DMS79 treated with DMSO at 0.1 percent for 48 hours (cell line): ENCODE measurements around the gene RHOV.
A peak's percentile ranks its signal among the peaks of the same experiment; 100 is the strongest.

Source experiments
- DNase-seq: peaks from one replicate; lab custom pipeline; 2025; lab: John Stamatoyannopoulos, UW

Gene RHOV, protein sequence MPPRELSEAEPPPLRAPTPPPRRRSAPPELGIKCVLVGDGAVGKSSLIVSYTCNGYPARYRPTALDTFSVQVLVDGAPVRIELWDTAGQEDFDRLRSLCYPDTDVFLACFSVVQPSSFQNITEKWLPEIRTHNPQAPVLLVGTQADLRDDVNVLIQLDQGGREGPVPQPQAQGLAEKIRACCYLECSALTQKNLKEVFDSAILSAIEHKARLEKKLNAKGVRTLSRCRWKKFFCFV

DNA sequence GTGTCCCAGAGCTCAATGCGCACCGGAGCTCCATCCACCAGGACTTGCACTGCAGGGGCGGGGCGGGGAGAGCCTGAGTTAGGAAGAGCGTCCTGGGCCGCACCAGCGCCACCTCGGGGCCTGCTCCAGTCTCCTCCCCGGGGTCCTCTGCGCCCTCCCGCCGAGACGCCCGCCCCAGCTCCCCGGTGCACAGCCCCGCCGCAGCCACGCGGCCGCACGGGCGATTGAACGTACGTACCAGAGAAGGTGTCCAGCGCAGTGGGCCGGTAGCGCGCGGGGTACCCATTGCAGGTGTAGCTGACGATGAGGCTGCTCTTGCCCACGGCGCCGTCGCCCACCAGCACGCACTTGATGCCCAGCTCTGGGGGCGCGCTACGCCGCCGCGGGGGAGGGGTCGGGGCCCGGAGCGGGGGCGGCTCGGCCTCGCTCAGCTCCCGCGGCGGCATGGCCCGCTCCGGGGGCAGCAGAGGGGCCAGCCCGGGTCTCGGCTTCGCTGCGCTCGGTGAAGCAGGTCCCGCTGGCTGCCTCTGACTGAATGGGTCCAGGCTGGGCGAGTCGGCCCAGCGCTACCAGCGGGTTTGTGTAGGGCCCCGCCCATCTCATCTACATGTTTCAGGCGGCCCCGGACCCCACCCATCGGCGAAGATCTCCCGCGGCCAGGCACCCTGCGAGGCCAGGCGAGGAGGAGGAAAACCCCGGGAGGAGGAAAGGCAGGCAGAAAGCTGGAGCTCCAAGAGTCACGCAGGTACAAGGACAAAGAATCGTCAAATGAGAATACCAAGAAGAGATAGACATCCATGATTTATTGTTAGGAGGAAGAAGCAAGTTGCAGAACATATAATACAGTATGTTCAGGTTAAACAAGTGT, at the start of gene RHOV:
Gene RHOV, minus strand, starts transcription at position 541 of the 868 bp plus-strand sequence. Its CDS starts 95 bp downstream, at position 446.
- DNase-seq: peak; percentile 42

DNA sequence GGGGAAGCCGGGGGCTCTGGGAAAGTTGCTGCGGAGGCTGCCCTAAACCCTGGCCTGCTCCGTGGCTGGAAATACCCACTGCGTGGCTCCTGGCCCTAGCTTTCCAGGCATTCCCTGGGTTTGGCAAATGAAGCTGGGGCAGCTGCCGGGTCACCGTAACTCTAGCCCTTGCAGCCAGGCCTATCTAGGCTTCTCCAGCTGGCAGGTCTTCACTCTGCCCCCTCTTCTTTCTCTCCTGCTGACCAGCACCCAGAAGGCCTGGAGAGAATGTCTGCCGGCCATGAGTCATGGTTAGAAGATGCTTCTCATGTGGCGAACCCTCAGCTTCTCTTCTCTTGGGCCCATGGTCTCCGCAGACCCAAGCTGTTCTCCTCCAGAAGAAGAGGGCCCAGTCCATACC, 49.5 kb upstream of the RHOV start:
- no peak for DNase-seq

DNA sequence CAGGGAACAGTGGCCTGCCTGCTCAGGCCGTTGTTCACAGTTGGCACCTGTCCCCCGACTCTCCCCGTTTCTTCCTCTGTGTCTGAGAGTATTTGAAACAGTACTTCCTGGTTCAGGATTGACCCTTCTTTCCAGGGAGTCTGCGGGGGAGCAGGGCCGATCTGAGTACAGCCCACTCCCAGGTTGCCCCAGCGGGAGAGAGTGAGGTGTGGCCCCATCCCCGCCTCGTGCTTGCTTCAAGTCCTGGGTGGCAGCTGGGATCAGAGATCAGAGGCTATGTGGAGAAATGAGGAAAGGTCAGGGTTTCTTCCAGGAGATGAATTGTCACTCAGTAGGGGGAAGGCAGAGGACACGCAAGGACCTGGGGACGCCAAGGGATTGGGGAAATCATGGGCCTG, 48.6 kb upstream of the RHOV start:
- no peak for DNase-seq

DNA sequence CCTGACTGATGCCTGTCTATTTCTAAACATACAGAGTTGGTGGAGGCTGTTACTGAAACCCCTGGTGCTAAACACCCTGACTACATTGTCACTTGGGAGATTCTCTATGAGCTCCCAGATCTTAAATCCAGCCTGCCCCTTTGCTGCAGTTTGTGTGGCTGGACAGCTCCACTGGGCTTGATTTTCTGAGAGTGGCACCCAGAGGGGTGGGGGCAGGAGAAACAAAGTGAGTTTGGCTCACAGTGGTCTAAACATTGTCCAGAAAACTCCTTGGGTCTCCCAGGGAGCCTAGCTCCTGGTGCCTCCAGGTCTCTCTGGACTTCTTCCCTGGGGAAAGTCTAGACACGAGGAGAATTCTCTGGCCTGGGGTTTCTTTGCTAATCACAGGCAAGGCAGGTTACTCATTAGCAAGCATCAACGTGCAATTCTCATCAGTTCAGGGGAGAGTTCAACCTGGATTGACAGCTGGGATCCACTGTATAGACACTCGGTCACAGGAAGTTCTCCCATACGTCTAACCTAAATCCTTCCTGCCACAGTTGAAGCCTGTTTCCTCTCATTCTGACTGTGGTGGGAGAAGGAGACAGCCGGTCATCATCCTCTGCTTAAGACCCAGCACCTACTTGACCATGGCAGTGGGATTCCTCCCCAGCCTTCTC, 48.0 kb upstream of the RHOV start:
- no peak for DNase-seq

DNA sequence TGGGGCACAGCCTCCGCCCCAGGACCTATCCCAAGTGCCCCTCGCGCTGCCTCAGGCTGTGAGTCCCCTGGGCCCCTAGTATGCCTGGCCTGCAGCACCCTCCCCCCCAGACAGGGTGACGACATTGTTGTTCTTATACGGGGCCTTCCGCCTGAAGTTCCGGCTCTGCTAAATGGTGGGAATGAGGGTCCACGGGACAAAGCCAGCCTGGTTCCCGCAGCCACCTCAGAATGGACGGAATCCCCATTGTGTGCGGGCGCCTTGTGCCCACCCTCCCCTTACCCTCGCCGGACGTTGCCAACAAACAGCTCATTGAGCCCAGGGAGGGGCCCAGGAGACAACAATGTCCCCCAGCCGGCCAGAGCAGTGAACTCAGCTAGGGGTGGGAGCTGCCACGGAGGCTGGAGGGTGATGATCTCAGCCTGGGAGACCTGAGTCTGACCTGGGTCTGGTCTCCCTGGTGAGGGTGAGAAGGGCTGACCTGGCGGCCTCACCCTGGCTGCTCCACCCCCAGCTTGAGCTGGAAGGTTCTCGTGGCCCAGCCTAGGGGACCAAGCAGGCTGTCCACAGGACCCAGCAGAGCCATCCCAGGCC, 44.9 kb upstream of the RHOV start:
- no peak for DNase-seq

DNA sequence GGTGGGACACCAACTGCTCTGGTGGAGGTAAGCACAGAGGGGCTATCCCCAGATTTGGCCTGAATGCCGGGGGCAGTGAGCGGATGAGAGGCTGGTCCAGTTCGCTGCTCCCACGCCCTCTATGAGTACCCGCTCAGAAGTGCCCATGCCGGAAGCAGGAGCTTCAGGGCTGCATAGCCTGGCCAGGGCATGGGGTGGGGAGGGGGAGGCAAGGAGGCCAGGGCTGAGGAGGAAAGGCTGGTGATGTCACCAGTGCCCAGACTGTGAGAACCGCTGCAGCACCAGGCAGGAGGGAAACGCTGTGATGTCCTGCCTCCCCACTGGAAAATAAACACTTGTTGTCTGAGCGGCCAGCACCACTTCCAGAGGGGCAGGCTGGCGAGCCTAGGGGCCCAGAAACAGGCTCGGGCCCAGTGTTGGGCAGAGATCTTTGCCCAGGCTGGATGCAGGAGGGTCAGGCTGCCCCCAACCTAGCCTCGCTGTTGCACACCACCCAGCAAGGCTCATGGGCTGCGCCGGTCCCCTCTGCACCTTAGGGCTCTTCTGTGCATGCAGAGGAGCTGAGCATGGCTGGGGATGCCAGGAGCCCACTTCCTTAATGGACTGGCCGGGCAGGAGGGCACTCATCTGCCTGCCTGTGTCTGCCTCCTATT, 44.2 kb upstream of the RHOV start:
- no peak for DNase-seq

DNA sequence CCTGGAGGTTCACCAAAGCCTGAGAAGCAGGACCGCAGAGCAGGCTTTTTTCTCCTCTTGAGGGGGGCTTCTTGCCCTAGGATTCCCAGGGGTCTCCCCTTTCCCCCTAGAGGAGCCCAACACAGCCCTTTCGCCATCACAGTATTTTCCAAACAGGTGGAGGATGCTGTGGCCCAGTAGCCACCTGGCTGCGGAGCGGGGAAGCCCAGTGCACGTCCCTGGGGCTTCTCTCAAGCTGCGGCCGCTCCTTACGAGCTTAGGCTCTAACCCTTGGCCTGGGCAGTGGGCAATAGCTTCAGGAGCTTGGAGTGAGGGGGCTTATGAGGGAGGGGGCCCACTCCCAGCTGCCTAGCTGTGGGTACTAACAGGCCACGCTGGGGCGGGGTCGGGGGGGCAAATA, 43.6 kb upstream of the RHOV start:
- DNase-seq: no peak

DNA sequence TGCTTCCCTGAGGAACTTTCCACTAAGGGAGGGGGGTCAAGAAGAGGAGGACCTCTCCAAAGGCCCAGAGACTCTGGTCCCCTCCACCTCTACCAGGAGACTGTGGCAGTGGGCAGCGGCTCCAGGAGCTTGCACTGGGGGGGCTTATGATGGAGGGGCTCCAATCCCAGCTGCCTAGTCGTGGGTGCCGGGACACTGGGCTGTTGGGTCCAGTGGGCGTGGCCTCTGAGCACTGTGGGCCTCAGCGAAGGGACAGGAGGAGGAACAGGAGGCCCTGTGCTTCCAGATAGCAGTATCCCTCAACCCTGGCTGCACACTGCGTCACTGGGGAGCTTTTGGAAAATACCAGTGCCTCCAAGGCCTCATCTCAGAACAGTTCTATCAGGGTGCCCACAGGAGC, 41.6 kb upstream of the RHOV start:
- DNase-seq: no peak

DNA sequence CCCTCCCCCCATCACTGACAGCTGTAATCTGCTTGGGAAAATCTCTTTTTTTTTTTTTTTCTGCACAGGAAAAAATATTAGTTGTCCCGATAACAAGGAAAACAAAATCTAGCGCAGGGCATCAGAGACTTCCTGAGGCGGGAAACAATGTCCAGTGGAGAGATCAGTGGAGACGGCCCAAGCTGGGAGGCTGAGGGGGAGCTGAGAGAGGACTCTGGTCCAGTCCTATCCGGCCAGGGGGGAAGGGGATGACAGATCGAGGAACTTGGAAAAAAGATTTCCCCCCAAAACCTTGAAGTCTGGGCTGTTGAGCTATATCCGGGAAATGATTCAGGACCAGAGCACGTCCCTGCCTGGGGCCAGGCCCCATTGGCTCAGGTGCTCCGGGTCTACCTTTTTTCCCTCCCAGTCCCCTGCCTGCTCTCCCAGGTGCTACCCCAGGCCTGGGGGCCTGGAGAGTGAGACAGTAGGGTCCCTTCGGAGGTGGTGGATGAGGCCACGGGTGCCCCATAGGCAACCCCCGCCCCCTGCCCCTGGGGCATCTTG, 41.2 kb upstream of the RHOV start:
- no peak for DNase-seq

DNA sequence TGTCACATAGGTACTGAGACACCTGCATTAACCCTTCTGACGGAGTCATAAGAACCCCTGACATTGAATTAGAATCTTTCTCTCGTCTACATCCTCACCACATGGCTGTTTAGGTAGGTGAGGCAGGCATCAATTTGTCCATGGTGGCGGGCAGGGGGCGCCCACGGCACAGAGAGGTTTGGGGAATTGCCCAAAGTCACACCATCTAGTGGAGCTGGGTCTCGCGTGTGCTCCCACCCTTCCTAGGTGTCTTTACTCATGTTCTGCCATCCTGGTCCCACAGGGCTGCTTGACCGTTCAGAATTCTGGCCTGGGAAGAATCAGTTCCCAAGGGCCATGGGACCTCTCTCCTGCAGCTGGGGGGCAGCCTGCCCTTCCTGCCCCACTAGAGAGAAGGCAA, 40.5 kb upstream of the RHOV start:
- DNase-seq: no peak

DNA sequence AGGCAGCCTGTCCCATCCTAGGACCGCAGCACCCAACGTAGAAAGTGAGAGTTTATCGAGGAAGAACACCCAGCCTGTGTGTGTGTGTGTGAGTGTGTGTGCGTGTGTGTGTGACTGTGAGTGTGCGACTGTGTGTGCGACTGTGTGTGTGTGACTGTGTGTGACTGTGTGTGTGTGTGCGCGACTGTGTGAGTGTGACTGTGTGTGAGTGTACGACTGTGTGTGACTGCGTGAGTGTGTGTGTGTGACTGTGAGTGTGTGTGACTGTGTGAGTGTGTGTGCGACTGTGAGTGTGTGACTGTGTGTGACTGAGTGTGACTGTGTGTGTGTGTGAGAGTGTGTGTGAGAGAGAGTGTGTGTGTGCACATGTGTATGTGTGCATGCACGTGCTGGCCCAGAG, 40.0 kb upstream of the RHOV start:
- DNase-seq: no peak

DNA sequence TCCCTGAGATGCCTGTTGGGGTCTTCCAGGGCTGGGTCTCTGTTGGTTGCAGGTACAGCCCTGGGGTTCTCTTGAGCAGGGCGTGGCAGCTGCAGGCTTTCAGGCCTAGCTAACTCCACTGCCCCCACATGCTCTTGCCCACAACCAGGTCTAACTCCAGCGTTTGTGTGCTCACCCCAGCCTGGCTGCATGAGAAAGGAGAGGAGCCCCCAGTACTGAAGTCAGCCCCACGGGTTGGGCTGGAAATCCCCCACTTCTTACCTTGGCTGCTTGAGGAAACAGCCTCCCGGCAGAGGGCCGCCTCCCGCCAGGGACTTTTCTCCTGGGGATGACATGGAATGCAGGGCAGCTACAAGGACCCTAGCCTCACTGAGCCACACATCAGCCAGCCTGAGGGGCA, 38.4 kb upstream of the RHOV start:
- no peak for DNase-seq

DNA sequence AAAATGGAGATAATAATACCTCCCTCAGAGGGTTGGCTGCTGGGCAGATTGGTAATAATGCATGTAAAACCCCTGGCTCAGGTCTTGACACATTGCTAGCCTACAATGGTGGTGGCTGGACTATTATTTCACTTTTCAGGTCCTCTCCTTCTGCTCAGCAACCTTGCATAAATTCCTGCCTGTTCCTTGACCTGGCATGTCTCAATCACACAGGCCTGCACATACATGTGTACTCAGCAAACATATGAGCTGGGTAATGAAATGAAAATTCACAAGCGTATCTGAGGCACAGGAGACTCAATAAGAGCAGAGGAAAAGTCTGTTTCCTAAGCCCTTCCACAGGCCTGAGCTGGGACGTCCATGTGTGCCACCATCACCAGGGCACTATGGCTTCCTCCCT, 37.7 kb upstream of the RHOV start:
- DNase-seq: no peak

DNA sequence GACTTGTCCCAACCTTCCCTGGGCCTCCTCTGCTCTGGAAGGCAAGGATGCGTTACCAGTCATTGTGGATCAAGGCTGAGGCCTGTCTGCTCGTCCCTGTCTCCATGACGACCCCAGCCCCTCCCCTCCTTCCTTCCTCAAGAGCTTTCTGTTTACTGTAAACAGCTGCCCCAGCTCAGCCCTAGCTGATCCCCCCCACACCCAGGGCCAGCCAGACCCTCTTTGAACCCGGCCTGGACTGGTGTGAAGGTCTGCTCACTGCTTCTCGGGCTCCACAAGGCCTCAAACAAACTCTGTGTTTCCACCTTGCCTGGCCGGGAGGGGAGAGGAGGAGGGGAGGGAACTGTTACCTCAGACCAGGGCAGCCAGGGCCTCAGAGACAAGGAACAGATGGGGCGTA, 37.1 kb upstream of the RHOV start:
- no peak for DNase-seq

DNA sequence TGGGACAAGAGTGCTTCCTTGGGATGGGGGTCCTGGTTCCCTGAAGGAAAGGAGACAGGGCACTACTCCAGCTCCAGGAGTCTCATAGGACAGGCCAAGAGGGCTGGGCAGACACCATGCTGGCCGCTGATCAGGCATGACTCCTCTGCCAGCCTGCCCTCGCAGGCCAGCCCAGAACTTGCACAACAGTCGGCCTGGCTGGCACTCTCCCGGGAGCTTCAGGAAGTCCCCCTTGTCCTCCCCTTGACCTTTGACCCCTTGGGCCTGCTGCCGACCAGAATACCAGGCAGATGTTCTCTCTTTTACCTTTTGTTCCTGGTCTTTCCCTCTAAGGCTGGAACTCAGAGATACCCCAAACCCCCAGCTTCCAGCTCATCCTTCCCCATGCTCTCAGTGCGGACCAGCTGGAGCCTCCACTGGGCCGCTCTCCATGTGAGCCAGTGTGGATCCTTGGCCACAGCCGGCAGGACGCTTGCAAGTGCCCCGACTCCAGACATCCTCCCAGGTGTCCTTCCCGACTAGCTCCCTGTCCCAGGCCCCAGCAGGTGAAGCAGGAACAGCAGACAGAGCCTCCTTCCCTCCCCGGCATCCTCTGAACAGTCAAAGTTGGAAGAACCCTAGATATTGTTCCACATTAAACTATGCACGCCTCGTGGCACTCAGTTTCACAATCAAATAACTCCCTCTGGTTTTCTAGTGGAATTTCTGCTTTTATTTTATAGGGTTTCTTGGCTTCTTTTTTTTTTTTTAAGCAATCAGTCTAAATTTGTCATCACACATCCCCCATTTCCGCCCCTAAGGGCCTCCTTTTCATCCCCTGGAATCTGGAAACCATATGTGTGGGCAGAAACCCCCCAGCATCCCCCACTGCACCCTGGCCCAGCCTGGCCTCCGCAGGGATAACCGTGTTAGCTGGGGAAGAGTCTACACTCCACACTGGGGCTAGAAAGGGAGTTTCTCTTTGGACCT, 35.9 kb upstream of the RHOV start:
- DNase-seq: no peak

DNA sequence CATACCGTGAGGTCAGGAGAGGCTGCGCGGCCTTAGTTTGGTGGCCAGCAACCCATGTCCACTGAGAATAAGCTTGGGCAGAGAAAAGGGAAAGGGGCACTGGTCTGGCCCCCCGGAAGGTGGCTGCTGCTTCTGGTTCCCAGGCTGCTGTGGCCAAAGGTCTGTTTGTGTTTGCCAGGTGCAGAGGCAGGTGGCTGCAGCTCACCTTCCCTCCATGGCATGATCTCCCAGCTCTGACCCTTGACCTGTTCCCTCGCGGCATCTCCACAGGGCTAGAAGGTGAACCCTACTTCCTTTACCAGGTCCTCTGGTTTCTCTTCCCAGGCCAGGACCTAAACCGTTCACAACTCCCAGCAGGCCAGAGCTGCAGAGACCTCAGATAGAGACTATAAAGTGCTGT, 34.1 kb upstream of the RHOV start:
- no peak for DNase-seq

DNA sequence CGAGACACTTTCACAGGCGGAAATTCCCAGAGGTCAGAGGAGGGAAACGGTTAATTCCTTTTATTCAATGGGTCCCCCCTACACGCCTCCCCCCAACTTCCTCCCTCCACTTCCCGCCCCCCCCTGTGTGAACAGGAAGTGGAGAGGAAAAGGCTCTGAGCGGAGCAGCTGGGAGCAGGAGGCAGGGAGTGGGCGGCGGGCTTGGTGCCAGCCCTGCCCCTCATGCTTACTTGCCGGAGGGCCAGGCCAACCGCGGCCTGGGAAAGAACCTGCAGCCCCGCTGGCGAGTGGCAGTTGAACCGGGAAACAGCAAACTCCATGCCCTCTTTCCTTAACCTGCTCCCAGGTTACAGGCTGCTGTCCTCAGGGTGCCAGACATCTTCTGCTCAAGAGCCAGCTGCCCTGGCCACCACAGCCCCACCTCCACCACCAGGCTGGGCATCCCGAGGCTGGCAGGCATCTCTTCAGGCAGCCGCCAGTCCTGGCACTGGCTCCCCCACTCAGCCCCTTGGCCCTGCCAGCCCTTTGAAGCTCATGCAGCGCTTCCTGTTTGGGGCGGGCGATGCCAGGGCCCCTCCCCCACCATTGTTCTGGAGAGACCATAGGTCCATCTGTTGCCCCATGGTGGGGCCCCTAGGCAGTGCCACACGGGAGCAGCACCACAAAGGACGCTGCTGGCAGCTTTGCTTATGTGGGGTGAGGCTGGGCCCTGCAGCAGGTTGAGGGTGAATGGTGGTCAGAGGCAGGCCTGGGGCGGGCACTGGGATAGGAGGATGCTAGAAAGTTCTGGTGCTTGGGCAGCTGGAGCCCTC, 33.2 kb upstream of the RHOV start:
- peak; percentile 46 for DNase-seq

DNA sequence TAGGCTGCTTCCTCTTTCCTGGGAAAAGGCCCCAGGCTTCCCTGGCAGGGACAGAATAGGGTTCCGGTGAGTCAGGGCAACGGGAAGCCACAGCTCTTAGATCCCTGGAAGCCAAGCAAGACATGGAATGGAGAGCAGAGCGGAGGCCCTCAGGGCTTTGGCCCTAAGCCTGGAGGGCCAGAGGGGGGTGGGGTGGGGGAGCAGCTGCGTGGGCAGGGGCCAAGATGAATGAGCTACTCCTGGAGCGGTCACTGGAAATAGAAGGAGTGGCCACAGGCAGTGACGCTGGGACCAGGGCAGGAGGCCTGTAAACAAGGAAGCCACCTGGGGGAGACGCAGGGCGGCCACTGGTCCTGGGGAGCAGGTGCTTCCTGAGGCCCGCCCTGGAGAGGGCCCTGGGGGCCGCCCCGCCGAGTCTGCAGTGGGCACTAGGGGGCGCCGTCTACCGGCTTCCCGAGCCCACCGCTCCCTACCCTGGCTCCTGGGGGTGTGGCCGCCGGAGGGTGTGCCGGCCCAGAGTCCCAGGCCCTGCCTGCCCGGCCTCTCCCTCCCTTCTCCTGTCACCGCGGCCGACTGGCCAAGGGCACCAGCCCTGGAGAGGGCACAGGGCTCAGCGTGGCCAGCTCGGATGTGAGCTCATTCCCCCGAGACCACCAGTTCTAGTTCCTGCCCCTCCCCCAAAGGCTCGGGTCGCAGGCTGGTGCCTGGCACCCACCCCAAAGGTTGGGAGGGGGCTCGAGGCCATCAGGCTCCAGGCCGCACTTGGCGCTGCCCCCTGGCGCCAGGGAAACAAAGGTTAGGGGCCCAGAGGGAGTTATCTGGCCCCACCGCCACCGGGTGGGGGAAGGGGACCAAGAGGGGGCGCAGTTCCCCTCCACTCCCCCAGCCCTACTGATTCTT, 32.3 kb upstream of the RHOV start:
- DNase-seq: peak; percentile 56
